ENCODE results near the gene NUP58.

DNA sequence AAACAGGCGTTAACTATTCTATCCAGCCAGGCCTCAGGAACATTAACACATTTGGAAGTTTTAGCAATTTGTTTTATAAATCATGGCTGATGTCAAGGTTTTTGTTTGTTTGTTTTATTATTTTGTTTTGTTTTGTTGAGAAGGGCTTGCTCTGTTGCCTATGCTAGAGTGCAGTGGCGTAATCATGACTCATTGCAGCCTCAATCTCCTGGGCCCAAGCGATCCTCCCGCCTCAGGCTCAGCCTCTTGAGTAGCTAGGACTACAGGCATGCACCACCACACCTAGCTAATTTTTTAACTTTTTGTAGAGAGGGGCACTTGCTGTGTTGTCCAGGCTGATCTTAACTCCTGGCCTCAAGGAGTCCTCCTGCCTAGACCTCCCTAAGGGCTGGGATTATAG lies 28.3 kb downstream of the NUP58 start:
- TF ChIP-seq, protein P1, sequence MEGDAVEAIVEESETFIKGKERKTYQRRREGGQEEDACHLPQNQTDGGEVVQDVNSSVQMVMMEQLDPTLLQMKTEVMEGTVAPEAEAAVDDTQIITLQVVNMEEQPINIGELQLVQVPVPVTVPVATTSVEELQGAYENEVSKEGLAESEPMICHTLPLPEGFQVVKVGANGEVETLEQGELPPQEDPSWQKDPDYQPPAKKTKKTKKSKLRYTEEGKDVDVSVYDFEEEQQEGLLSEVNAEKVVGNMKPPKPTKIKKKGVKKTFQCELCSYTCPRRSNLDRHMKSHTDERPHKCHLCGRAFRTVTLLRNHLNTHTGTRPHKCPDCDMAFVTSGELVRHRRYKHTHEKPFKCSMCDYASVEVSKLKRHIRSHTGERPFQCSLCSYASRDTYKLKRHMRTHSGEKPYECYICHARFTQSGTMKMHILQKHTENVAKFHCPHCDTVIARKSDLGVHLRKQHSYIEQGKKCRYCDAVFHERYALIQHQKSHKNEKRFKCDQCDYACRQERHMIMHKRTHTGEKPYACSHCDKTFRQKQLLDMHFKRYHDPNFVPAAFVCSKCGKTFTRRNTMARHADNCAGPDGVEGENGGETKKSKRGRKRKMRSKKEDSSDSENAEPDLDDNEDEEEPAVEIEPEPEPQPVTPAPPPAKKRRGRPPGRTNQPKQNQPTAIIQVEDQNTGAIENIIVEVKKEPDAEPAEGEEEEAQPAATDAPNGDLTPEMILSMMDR (IDR thresholded peaks at IDR 0.05) = no peak
- no peak for TF ChIP-seq EP300 (IDR thresholded peaks at IDR 0.05)
